ENCODE results near the gene TENT5A. TPM values are rescaled to one million over a fixed set of nuclear protein-coding genes. Genes with fewer than 3 reads are reported as not detected.

TENT5A gene
- total and polyA plus RNA-seq, 2 donors (not counting 3 experiments of a cell fraction or from before 2014, with no cell fraction given) = 0.26 to 1.2 TPM

GRCh38 chr6:81800666-81801065, 48.2 kb upstream of the TENT5A start:
- CTCF ChIA-PET = interaction anchor here (1.0 kb wide), 1 partner anchor 9 kb away, joined by 3 read pairs; no protein-coding TSS in a partner anchor
- dilution Hi-C loops (cut with MboI; ENCODE audit: extremely low pct_ligation_motif_present, low sequenced_read_pairs) (no loop called here), intact Hi-C loops (cut with micrococcal nuclease) (no loop called here)
- Histone ChIP-seq H3K27me3 (ENCODE audit: control insufficient read depth in 2 of 2, insufficient read depth in 2 of 2, low read length in 2 of 2) (no peaks in the 10 kb centered on the region), H3K9me3 (replicated peaks; ENCODE audit: control insufficient read depth, insufficient read depth, low read length) (no peaks in the 10 kb centered on the region), H3K36me3 (ENCODE audit: control insufficient read depth in 2 of 2, extremely low read depth in 1 of 2, insufficient read depth in 2 of 2, low read length in 2 of 2) (no peaks in the 10 kb centered on the region), H2AFZ (ENCODE audit: low read depth, low read length) (no peak overlapping the region), H3K9ac (replicated peaks; ENCODE audit: extremely low read depth, insufficient read depth, low read length) (no peak overlapping the region), H3K4me3 (replicated peaks in 1 of 3; ENCODE audit: insufficient read depth in 1 of 3, low read depth in 1 of 3, low read length in 3 of 3) (no peak overlapping the region), H3K27ac (ENCODE audit: insufficient read depth, low read depth, low read length) (no peak overlapping the region), H3K9me1 (replicated peaks; ENCODE audit: control insufficient read depth, extremely low read depth, insufficient read depth, low read length) (no peaks in the 10 kb centered on the region), H4K20me1 (replicated peaks; ENCODE audit: control insufficient read depth, extremely low read depth, insufficient read depth, low read length) (no peaks in the 10 kb centered on the region), H3K4me1 (ENCODE audit: control insufficient read depth, extremely low read depth, insufficient read depth, low read length) (peaks cover 17% of the 10 kb centered on the region), H3K79me2 (ENCODE audit: control insufficient read depth, insufficient read depth, low read length) (no peaks in the 10 kb centered on the region), H3K4me2 (ENCODE audit: insufficient read depth, low read length) (no peak overlapping the region)
- TF ChIP-seq POLR2AphosphoS5 (IDR thresholded peaks at IDR 0.05; ENCODE audit: insufficient read depth, low read depth, low read length) (no peak), CTCF (IDR thresholded peaks at IDR 0.05; ENCODE audit: extremely low read depth in 1 of 2, insufficient read depth in 1 of 2, low read depth in 1 of 2, low read length in 2 of 2) (no peak), POLR2A (IDR thresholded peaks at IDR 0.05; ENCODE audit: low read depth, low read length) (no peak), EZH2 (IDR thresholded peaks at IDR 0.05; ENCODE audit: borderline replicate concordance, low read depth, low read length, severe bottlenecking) (no peak), MYC (IDR thresholded peaks at IDR 0.05; ENCODE audit: low read depth, low read length) (no peak), FOS (IDR thresholded peaks at IDR 0.05; ENCODE audit: borderline replicate concordance, insufficient read depth, low read length) (no peak)
- TF ChIP-seq, protein P1, sequence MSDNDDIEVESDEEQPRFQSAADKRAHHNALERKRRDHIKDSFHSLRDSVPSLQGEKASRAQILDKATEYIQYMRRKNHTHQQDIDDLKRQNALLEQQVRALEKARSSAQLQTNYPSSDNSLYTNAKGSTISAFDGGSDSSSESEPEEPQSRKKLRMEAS (IDR thresholded peaks at IDR 0.05; ENCODE audit: insufficient read depth, insufficient read length) = no peak
- no peak for DNase-seq (ENCODE audit: low read depth, low spot score)
- no peak for FAIRE-seq
- POLR2A ChIA-PET = no interaction called here
- BruUV-seq (replicated peaks) = no TSS peak
